Activated B cell treated with CpG ODN at 0.5 μM for 24 hours (primary cell): ENCODE results near the gene SASH3. TPM values are rescaled to one million over a fixed set of nuclear protein-coding genes. Genes with fewer than 3 reads are reported as not detected.

Experiments
- ATAC-seq: fragments of 200-7000 bp; cut with Tn5 transposase; one replicate; pipeline ENCODE4 v1.10.0; 2021; ENCODE audit warnings: low read depth, mild to moderate bottlenecking, moderate library complexity
- CTCF ChIA-PET: fragments of 350-600 bp; sonication (Branson Sonifier 250); formaldehyde crosslinking; loops from one replicate; lab custom pipeline; 2021; ENCODE audit warnings: antibody characterized with exemption; lab: Charles Lee
- POLR2A ChIA-PET: fragments of 350-600 bp; sonication (Branson Sonifier 250); formaldehyde crosslinking; loops from one replicate; lab custom pipeline; 2021; ENCODE audit warnings: antibody characterized with exemption; lab: Charles Lee
- DNase-seq: peaks from one replicate; pipeline ENCODE4 v3.0.0; 2022
- H3K27ac Mint-ChIP-seq: one replicate; pipeline ENCODE4 v1.8.0; 2020; ENCODE audit warnings: mixed read lengths
- H3K27me3 Mint-ChIP-seq: one replicate; pipeline ENCODE4 v1.8.0; 2021; ENCODE audit warnings: mixed read lengths
- H3K36me3 Mint-ChIP-seq: one replicate; pipeline ENCODE4 v1.8.0; 2021; ENCODE audit warnings: low read depth, mixed read lengths
- H3K4me1 Mint-ChIP-seq: one replicate; pipeline ENCODE4 v1.8.0; 2021; ENCODE audit warnings: mixed read lengths
- H3K4me3 Mint-ChIP-seq: one replicate; pipeline ENCODE4 v1.8.0; 2020; ENCODE audit warnings: mild to moderate bottlenecking, mixed read lengths
- H3K9me3 Mint-ChIP-seq: one replicate; pipeline ENCODE4 v1.8.0; 2020; ENCODE audit warnings: mixed read lengths
- intact Hi-C: fragments of 100-400 bp; cut with micrococcal nuclease; formaldehyde crosslinking; loops from one replicate; pipeline ENCODE4 v1.15.1; 2024
- total RNA-seq: library from RNA; stranded (reverse); gene quantifications from 2 replicates; pipeline ENCODE4 v1.2.3, GENCODE V29; 2022
- TF ChIP-seq, protein P1 (sequence below): fragments of 200-600 bp; IDR thresholded peaks from one replicate; pipeline ENCODE4 v1.8.0; 2022; ENCODE audit warnings: antibody characterized with exemption, mild to moderate bottlenecking

The SASH3 gene
- total RNA-seq, 1 donor from 2014 or later = 209 TPM

DNA sequence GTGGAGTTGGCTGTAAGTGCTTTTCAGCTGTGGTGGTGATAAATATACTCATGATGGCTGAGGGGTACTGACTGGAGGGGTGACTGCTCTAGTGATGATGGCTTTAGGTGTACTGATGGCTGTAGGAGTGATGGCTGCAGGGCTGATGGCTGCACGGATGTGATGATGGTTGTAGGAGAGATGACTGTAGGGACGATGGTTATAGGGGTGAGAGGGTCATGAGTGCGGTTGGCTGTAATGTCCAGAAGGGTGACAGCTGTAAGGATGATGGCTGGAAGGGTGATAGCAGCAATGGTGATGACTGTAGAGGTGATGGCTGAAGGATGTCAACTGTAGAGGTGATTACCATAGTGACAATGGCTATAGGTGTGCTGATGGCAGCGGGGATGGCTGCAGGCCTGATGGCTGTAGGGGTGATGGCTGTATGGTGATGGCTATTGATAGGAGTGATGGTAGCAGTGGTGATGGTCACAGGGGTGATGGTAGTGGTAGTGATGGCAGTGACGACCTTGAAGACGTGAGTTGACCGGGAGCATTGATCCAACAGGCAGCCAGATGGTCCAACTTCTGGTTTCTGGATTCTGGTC lies 570 bp upstream of the SASH3 start:
- intact Hi-C loops = loop anchor here (5.0 kb wide), 1 partner anchor 203 kb away; the partner anchor contains the start of gene BCORL1
- Mint-ChIP-seq H3K4me1 (peaks cover 76% of the 10 kb centered on the region), H3K9me3 (no peaks in the 10 kb centered on the region), H3K4me3 (peak overlapping the region; percentile 93), H3K36me3 (peaks cover 31% of the 10 kb centered on the region), H3K27me3 (no peaks in the 10 kb centered on the region), H3K27ac (peak overlapping the region; percentile 96)
- ATAC-seq = no peak
- CTCF ChIA-PET = interaction anchor here (0.7 to 2.8 kb wide), 3 partner anchors 20 to 52 kb away, joined by 3 to 10 read pairs (median 3); no protein-coding TSS in a partner anchor
- DNase-seq = no peak
- POLR2A ChIA-PET = interaction anchor here (0.5 to 18.0 kb wide), 9 partner anchors 9 to 342 kb away, joined by 3 to 261 read pairs (median 8); partner anchors contain the start of genes UTP14A and XPNPEP2
- TF ChIP-seq, protein P1, sequence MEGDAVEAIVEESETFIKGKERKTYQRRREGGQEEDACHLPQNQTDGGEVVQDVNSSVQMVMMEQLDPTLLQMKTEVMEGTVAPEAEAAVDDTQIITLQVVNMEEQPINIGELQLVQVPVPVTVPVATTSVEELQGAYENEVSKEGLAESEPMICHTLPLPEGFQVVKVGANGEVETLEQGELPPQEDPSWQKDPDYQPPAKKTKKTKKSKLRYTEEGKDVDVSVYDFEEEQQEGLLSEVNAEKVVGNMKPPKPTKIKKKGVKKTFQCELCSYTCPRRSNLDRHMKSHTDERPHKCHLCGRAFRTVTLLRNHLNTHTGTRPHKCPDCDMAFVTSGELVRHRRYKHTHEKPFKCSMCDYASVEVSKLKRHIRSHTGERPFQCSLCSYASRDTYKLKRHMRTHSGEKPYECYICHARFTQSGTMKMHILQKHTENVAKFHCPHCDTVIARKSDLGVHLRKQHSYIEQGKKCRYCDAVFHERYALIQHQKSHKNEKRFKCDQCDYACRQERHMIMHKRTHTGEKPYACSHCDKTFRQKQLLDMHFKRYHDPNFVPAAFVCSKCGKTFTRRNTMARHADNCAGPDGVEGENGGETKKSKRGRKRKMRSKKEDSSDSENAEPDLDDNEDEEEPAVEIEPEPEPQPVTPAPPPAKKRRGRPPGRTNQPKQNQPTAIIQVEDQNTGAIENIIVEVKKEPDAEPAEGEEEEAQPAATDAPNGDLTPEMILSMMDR = no peak

DNA sequence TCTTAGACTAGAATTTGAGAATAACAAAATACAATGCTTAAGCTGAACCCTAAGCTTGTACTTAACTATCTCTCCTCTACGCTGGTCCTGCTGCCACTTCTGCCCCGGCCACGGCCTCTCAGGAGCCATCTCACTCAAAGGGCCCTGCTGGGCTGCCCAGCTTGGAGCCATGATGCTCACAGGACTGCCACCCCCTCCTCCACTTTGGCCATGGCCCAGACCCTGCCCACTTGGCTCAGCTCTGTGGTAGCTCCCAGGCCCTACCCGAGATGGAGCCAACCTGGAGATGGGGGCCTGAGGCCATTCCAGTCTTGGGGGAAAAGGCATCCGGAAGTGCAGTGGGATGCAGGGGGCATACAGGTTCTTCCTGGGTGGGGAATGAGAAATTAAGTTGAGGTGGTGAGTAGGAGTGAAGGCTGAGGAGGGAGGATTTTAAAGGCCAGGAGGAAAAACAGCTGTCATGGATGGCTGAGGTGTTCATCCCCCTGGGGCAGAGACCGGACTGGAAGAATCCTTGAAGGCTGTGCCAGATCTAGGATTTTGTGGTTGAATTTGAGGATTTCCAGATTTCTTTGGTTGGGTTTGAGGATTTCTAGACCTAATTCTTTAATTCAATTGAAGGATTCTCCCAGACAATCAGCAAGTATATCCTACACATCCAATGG lies 824 bp downstream of the SASH3 start:
- peak overlapping the region; percentile 93 for H3K4me3 Mint-ChIP-seq
- H3K4me1 Mint-ChIP-seq = peaks cover 73% of the 10 kb centered on the region
- ATAC-seq = no peak
- no peaks in the 10 kb centered on the region for H3K9me3 Mint-ChIP-seq
- DNase-seq = no peak
- intact Hi-C loops = loop anchor here (1.0 to 5.0 kb wide), 4 partner anchors 7 to 62 kb away; partner anchors contain the start of genes XPNPEP2 and ZDHHC9
- ChIA-PET POLR2A (interaction anchor here (0.5 to 18.0 kb wide), 17 partner anchors 9 to 303 kb away, joined by 3 to 261 read pairs (median 5); partner anchors contain the start of genes APLN and XPNPEP2), CTCF (interaction anchor here (0.8 to 2.8 kb wide), 5 partner anchors 8 to 103 kb away, joined by 3 to 10 read pairs (median 4); no protein-coding TSS in a partner anchor)
- peaks cover 41% of the 10 kb centered on the region for H3K36me3 Mint-ChIP-seq
- no peaks in the 10 kb centered on the region for H3K27me3 Mint-ChIP-seq
- TF ChIP-seq, protein P1 = no peak
- peak overlapping the region; percentile 96 for H3K27ac Mint-ChIP-seq

DNA sequence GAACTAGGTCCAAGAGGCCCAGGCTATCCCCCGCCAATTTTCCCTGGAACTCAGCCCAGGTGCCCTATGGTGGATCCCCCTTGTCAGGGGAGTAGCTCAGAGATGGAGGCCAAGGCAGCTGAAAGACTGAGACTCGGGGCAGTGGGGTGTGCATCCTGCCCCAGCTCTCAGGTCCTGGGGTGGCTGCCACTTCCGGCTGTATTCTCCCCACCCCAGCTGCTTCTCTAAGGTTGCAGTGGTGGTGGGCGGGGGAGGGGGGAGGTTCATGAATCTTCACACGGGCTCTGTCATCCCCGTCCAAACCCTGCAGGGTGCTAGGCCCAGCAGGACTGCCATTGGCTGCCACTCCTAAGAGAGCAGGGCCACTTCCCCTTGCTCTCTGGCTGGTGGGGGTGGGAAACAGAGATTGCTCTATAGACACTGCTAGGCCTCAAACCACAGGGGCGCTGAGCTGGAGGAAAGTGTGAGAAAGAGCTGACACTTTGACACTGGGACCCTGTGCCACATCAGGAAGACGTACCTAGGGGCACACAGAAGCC lies 1.5 kb downstream of the SASH3 start:
- peak overlapping the region; percentile 96 for H3K27ac Mint-ChIP-seq
- DNase-seq (peak; percentile 49), ATAC-seq (peak; percentile 73)
- CTCF ChIA-PET = interaction anchor here (0.6 to 2.8 kb wide), 7 partner anchors 9 to 103 kb away, joined by 3 to 10 read pairs (median 4); no protein-coding TSS in a partner anchor
- peak overlapping the region; percentile 93 for H3K4me3 Mint-ChIP-seq
- no peaks in the 10 kb centered on the region for H3K27me3 Mint-ChIP-seq
- TF ChIP-seq, protein P1 = no peak
- no peaks in the 10 kb centered on the region for H3K9me3 Mint-ChIP-seq
- peaks cover 76% of the 10 kb centered on the region for H3K4me1 Mint-ChIP-seq
- intact Hi-C loops = loop anchor here (1.0 to 5.0 kb wide), 4 partner anchors 8 to 61 kb away; partner anchors contain the start of genes XPNPEP2 and ZDHHC9
- H3K36me3 Mint-ChIP-seq = peaks cover 45% of the 10 kb centered on the region
- POLR2A ChIA-PET = interaction anchor here (0.6 to 18.0 kb wide), 14 partner anchors 8 to 303 kb away, joined by 3 to 261 read pairs (median 6); partner anchors contain the start of genes APLN and XPNPEP2

DNA sequence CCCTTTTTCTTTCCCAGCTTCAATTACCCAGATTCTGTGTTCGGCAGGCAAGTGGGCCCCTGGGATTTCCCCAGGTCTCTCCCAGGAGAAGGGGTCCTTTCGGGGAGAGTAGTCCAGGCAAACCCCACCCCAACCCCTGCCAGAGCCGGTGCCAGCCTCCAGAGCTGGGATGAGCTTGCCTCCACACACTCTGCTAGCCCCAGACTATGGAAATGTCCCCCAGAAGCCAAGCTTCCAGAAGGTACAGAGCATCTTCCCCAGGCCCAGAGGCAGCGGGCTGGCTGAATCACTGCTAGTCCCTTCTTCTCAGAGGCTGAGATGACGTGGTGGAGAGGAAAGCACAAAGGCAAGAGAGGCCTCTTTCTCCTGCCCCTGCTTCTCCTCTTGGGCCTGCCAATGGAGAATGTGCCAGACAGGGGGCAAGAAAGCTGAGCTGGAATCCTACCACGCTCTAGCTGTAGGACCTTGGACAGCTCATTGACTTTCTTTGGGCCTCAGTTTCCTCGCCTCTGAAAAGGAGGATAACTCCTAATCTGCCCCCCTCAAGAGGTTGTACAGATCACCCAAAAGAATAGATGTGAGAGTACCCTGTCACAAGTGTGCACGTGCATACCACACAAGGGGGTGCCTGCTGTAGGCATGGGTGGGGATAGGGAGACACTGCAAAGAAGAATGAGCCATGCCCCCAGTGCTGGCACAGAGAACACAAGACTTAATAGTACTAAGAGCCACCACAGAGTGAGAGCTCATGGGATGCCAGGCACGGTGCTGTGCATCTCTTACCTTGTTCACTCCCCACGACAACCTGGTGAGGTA lies 2.1 kb downstream of the SASH3 start:
- peaks cover 75% of the 10 kb centered on the region for H3K4me1 Mint-ChIP-seq
- H3K36me3 Mint-ChIP-seq = peaks cover 50% of the 10 kb centered on the region

More for the DNA sequence above, 2.1 kb downstream of the SASH3 start:
- peak overlapping the region; percentile 93 for H3K4me3 Mint-ChIP-seq
- H3K27ac Mint-ChIP-seq = peak overlapping the region; percentile 96
- intact Hi-C loops = loop anchor here (1.0 to 5.0 kb wide), 4 partner anchors 9 to 60 kb away; partner anchors contain the start of genes XPNPEP2 and ZDHHC9
- H3K27me3 Mint-ChIP-seq = no peaks in the 10 kb centered on the region
- DNase-seq = no peak
- TF ChIP-seq, protein P1 = no peak
- H3K9me3 Mint-ChIP-seq = no peaks in the 10 kb centered on the region
- ChIA-PET CTCF (interaction anchor here (0.6 to 2.8 kb wide), 7 partner anchors 9 to 104 kb away, joined by 3 to 10 read pairs (median 4); no protein-coding TSS in a partner anchor), POLR2A (interaction anchor here (0.8 to 18.0 kb wide), 11 partner anchors 8 to 174 kb away, joined by 3 to 261 read pairs (median 9); partner anchors contain the start of genes APLN and XPNPEP2)
- ATAC-seq = no peak
